HG03378 (cell line): Measurements from ENCODE around the gene AGBL3.

ENCODE experiments used
- ATAC-seq: cut with Tn5 transposase; IDR thresholded peaks from one replicate; pipeline ENCODE4 v1.9.1; 2021; ENCODE audit warnings: mild to moderate bottlenecking, moderate library complexity; ENCODE audit not compliant: unreplicated experiment

Gene AGBL3

DNA sequence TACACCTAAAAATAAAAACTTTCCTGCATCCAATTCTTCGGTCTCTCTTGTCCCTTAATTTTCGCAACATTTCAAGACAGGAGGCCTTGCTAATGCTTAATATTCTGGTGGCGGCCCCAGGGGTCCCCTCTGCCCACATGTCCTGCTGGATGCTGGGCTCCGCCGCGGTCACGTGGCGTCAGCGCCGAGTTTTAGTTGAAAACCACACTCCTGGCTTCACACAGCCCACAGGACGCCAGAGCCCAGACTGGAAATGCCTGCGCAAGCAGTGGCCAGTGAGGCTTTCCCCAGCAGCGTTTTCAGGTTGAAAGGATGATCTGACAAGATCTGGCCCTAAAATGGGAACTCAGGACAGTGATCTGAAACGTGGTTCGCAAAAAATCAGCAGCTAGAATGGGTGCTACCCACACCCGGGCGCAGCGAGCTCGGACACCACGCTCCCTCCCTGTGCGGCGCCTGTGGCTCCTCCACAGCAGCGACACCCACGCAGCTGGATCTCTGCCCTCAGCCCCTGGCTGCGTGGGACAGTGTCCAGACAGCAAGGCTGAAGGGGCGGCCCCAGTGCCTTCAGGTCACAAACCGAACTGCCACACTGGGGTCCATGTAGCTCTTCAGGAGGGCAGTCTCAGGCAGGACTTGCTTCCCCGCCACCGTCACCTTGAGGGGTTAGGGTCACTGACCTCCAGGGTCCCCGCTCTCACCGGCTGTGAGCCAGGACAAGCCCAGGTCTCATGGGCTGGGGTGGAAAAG lies 195.8 kb downstream of the AGBL3 start:
- ATAC-seq = no peak

DNA sequence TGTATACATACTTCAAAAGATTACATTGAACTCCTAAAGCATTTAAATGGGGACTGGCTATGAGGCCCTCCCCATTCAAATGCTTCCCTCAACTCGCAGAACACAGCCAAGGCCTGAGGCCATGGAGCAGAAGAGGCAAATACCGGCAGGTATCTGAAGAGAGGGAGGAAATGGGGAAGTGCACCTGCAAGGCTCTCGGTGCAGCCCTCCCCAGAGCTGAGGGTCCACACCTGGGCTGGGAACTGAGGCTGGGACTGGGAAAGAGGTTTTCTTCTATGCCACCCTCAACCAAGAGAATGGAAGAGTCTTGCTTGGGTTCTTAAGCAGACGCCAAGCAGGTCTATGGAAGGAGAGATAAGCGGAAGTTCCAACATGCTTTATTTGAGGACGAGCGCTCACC lies 197.2 kb downstream of the AGBL3 start:
- ATAC-seq = no peak

DNA sequence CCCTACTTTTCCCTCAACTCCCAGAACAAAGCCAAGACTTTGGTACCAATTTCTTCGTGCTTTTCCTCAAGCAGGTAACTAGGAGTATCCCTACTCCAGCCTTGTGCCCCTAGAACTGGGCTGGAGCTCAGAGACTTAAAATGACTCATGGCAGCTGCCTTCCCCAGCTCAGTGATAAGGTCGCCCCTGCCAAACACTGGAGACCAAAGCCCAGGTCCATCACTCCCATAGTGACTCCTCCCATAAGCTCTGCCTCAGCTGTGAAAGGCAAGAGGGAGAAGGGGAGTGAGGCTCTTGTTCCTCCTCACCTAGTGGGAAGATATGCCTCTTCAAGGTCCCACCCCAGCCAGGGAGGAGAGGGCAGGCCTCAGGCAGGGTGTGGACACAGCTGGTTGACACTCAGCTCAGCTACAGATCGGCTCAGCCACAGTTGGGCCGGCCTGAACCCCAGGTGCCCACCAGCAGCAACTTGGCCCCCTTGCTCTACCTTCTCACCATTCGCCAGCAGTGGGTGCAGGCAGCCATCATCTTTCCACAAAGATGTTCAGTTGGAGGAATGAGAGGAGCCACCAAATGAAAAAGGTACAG lies 198.0 kb downstream of the AGBL3 start:
- no peak for ATAC-seq
